Measurements from ENCODE around the gene VAV3. TPM values are rescaled to one million over a fixed set of nuclear protein-coding genes. Genes with fewer than 3 reads are reported as not detected.
"Not testable (repeated sequence)": the region's sequence is repeated elsewhere in the genome, so short reads cannot be mapped to it uniquely, and the experiment has no call there.

VAV3 gene
- polyA plus RNA-seq, 3 donors = 2.2 to 10.2 (median 6.6) TPM

DNA sequence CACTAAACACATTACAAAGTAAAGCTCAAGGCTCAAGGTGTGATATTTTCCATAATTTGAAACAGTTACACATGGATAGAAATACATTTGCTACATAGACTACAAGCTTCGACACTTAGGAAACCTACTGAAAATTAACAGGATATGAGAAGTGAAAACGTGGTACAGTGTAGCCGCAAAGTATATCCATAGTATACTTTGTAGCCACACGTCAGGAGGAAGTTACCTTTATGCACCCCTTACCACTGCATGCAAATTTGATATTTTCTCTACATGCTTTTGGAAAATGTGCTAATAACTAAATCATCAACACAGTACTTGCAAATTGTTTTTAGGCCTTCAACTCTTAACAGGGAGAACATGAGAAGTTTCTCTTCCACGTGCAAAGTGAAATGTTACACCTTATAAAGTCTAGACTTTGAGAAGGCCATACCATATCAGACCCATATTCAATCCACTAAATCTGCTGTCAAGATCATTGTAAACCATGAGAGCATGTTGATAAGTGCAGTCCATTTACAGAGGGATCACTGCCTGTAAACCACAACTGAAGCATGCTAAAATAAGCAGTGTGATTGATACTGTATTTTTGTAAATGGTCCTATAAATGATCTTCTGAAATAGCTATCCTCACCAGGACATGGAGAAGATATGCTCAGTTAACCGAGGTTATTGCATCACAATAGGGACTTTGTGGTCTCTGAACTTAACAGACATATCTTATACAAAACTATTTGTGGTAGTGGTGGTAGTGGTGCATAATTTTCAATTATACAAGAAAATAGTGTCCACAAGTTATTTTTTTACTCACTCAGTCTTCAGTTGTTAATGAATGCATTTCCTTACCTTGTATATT, 64.7 kb downstream of the VAV3 start:
- WGBS, 3 donors = 55 to 69% (median 66%) methylated on average over 6 of the region's 6 CpGs

DNA sequence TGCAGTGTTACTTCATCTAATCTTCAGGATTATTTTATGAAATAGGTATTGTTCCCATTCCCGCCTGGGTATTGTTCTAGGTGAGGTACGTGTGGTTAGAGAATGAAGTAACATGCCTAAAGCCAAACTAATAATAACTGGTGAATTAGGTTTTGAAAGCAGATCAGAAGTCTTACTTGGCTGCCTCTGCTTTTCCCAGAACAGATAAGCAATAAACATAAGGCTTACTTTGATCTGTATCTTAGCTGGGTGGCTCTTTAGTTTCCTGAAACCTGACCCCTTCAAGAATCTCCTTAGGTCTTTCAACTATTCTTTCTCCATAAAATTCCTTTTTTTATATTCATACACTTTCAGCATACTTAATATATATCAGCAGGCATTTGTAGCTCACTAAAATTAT, 65.3 kb downstream of the VAV3 start:
- 55 to 61% (median 57%) methylated on average over 2 of the region's 2 CpGs for WGBS, 3 donors

More for the DNA sequence above, 64.7 kb downstream of the VAV3 start:
- H3K27ac ChIP-seq (ENCODE audit: low read depth, low read length) = no peak overlapping the region

DNA sequence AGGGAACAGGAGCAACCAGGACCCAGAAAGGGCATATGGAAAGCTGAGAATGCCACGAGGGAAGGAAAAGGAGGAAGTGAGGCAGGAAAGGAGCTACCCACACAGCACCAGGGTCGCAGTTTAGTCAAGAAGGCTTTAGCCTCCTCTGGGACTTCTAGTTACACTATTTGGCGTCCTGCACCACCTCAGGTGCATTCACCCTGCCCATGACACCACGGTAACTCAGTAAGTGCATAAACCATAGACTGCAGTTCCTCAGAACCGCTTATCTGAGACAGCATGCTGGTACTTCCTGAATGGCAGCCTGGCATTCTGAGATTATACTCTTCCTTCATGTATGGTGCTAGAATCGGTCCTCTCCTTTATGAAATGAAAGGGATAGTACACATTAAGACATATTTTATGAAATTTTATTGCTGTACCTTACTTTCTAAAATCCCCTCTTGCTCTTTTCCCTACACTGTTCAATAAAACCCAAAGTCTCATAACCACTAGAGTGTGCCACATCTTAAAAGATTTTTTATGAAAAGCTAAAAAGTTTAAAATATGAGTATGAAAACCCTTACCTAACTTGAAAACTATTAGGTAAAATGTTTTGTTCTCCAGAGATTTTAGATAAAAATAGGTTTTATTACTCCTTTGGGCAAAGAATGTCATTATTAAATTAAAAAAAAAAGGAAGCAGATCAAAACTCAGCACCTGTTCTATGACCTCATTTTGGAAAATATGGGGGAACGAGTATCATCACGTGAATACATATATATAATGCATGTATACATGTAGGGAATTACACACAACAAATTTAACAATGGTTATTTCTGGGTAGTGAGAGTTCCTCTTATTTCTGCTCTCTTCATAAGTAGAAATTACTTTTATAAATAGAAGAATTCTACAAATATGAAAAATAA, 67.3 kb downstream of the VAV3 start:
- H3K27ac ChIP-seq (ENCODE audit: low read depth, low read length) = no peak overlapping the region
- WGBS, 3 donors = 38 to 50% (median 39%) methylated on average over 8 of the region's 8 CpGs

More for the DNA sequence above, 65.3 kb downstream of the VAV3 start:
- no peak overlapping the region for H3K27ac ChIP-seq (ENCODE audit: low read depth, low read length)

DNA sequence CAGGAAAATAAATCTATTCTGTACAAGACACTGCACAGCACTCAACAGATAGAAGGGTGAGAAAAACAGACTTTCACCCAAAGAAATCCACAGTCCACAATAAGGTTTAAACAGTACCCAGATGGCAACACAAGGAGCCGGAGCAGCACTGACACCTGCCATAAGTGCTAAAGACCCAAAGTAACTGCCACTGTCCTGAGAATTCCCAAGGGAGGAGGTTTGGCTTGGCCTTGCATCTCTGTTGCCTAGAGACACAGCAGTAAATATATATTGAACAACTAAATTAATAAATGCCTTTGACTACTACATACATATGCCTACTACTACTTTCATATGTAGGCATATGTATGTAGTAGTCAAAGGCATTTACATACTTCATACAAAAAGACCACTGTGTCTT, 68.0 kb downstream of the VAV3 start:
- no peak overlapping the region for H3K27ac ChIP-seq (ENCODE audit: low read depth, low read length)

DNA sequence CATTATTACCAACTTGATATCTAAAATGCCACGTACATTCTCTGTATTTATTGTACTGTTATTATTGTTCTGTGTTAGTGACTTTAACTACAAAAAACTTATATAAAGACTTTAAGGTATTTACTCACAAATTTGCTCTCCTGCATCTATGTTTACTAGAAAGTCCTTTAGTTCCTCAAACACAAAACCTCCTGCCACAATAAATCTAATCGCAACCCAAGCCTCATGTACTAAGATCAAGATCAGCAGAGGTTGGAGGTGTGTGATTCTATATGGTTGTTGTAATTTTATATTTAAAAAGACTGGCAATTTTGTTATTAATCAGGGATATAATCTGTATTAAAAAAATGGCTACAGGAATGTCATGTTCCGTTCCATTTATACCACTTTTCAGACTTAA, 68.6 kb downstream of the VAV3 start:
- 80 to 85% (median 82%) methylated on average over 3 of the region's 3 CpGs for WGBS, 3 donors
- H3K27ac ChIP-seq (ENCODE audit: low read depth, low read length) = no peak overlapping the region

More for the DNA sequence above, 68.0 kb downstream of the VAV3 start:
- WGBS, 3 donors = 66 to 78% (median 67%) methylated on average over 1 of the region's 1 CpG

DNA sequence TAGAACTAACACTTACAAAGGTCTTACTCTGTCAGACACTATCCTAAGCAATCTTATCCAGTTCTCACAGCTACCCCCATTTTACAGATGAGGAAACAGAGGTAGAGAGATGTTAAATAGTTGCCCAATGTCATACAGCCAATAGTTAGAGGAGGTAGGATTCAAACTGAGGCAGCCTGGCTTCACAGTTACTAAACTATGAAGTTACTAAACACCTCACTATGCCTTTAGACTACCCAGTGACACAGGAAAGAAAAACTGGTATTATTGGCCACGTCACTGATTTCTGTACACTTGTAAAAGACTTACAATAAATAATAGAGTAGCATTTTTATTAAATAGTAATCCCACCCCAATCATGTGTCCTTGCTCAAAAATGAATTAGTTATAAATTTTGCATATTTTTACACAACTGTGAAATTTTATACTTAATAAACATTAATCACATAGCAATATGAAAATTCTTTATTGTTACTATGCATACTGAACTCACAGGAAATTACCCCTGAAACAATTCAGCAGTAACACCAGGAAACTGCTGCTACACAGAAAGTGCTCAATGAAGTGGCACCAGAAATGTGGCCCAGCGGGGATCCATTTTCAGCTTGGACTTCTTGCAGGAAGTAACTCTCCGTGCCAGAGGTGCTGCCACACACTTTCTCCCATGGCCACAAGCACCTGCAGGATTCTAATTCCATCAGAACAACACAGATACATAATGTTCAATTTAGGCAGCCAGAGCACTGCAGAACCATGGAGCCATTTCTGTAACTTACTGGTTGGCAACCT, 69.4 kb downstream of the VAV3 start:
- no peak overlapping the region for H3K27ac ChIP-seq (ENCODE audit: low read depth, low read length)
- WGBS, 3 donors = 58 to 68% (median 67%) methylated on average over 3 of the region's 3 CpGs

DNA sequence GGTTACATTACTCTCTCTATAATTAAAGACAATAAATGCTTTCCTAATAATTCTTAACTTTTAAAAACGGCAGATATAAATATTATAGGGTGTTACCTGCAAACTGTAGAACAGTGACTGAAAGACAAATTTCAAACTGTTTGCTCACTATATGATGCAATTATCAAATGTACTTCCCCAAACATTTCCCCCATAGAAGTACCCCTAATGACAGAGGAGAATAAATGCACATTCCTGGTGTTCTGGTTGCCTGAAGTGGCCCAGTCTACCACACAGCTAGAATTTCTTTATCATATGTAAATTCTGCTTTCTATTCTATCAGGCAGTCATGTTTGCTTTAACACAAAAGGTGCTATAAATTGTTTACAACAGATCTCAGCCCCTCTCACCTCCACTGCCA, 70.4 kb downstream of the VAV3 start:
- 56 to 70% (median 63%) methylated on average over 1 of the region's 1 CpG for WGBS, 3 donors
- H3K27ac ChIP-seq (ENCODE audit: low read depth, low read length) = no peak overlapping the region

DNA sequence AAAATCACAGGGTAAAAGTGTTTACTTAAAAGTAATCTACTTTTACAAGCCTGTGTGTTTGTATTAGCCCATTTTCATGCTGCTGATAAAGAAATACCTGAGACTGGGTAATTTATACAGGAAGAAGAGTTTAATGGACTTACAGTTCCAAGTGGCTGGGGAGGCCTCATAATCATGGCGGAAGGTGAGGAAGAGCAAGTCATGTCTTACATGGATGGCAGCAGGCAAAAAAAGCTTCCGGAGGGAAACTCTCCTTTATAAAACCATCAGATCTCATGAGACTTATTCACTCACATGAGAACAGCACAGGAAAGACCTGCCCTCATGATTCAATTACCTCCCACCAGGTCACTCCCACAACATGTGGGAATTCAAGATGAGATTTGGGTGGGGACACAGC, 71.6 kb downstream of the VAV3 start:
- H3K27ac ChIP-seq (ENCODE audit: low read depth, low read length) = not testable (repeated sequence)
- 87 to 98% (median 95%) methylated on average over 2 of the region's 2 CpGs for WGBS, 3 donors

DNA sequence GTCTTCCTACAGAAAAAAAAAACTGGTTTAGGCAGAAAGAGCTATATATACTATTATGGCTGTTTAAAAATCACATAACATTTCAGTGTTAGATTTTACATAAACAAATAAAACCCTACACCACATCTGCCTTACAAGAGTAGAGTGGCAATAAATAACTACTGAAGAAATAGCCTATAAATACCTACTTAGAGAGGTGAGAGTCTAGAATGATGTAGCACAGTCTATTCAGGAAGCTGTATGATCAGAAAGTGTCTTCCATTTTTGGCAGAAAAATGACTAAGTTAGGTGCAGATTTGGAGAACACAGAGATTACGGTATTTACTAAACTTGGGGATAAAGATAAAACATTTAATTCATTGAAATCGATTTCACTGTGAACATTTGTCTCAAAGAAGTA, 75.5 kb downstream of the VAV3 start:
- WGBS, 3 donors = 79 to 97% (median 94%) methylated on average over 2 of the region's 2 CpGs

DNA sequence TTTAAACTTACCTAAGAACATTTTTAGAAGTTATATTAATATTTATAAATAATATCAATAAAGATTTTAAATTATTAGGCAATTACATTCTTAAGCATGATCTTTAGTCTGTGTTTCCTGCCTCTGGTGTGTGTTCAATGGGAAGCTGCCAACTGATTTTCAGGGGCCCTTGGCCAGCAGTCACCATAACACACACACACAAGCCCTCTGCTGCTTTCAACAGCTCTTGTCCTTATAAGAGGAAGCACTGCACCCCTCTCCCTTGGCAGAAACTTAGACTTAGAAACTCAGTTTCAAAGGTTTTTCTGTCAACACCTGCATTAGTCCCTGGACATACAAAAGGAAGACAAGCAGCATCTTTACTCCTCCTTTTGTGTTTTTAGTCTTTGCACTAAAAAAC, 81.4 kb downstream of the VAV3 start:
- H3K27ac ChIP-seq (ENCODE audit: low read depth, low read length) = no peak overlapping the region

More for the DNA sequence above, 75.5 kb downstream of the VAV3 start:
- H3K27ac ChIP-seq (ENCODE audit: low read depth, low read length) = no peak overlapping the region

DNA sequence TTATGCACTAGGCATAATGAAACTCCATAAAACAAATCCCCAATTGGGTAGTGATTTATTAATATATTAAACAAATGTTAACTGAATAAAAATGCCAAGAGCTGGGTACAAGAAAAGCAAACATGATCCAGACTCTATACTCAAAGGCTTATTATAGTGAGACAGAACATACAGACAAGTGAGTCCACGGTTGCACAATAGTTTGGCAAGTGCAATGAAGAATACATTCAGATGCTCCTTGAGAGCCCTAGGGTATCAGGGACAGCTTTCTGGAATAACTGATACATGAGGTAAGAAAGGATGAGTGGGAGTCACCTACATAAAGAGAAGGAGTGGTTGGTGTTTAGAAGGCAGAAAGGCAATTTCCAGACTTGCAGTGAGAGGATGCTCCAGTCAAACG, 85.1 kb downstream of the VAV3 start:
- 75 to 80% (median 77%) methylated on average over 2 of the region's 2 CpGs for WGBS, 3 donors
- no peak overlapping the region for H3K27ac ChIP-seq (ENCODE audit: low read depth, low read length)

DNA sequence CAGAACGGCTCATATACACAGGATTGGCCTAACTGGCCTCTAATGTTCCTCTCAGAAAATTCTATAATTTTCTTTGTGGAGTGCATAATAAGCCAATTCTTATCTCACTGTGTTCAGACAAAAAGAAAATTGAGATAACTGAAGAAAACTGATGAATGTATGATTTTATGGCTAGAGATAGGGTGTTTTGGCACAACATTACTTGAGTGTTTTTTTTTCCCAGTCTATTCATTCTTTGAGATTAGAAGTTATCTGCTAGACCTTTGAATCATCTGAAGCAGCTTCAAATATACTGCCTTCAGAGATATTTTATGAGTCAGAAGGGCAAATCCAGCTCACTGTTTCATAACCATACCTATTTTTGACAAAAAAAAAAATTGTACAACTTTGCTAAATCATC, 85.6 kb downstream of the VAV3 start:
- no peak overlapping the region for H3K27ac ChIP-seq (ENCODE audit: low read depth, low read length)
- 32 to 46% (median 33%) methylated on average over 1 of the region's 1 CpG for WGBS, 3 donors

DNA sequence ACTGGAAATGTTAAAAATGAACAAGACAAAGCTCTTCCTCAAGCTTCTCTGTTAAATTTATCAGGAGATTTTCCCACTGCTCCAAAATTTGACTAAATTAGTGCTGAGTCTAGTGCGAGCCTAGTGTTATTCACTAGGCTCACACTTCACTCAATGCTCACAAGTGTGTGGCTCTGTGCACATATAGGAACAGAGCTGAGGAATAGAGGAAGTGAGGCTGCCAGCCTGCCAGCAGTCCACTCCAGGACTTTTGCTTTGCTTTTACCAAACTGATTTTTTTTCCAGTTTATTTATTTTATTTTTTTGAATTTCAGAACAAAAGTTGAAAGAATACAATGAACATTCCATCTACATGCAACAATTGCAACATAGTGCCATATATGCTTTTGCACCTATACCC, 87.2 kb downstream of the VAV3 start:
- WGBS, 3 donors = 43 to 65% (median 61%) methylated on average over 1 of the region's 1 CpG

DNA sequence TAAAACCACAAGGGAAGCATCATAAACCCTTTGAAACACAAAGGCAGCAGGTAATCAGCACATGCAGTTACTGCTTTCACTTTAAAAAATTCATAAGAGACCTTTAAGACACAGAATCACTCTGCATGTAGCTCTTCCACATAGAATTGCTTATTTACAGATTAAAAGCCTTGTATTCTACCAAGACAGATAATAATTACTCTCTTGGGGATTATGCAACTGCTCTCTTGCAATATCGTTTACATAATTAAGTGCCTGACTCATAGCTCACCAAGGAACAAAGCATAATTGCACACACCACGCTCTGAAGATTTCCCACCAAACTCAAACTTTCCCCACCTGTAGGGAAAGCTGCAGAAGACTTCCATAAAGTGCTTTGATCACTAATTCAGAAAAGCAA, 87.9 kb downstream of the VAV3 start:
- WGBS, 3 donors = 9 to 46% (median 27%) methylated on average over 2 of the region's 2 CpGs
- no peak overlapping the region for H3K27ac ChIP-seq (ENCODE audit: low read depth, low read length)

More for the DNA sequence above, 87.2 kb downstream of the VAV3 start:
- no peak overlapping the region for H3K27ac ChIP-seq (ENCODE audit: low read depth, low read length)

DNA sequence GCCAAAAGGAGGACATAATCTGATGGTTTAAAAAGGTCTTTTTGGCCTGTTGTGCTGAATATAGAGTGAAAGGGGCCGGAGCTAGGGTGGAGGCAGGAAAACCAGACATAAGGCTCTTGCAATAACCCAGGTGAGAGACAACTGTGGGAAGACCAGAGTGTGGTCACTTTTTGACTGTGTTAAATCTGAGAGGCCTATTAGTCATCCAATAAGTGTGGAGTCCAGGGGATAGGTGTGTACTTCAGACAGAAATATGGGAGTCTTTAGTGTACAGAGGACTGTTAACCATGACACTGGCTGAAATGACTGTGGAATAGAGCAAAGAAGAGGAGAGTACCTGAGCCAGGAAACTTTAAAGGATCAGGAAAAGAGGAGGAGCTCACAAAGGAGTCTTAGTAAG, 89.3 kb downstream of the VAV3 start:
- no peak overlapping the region for H3K27ac ChIP-seq (ENCODE audit: low read depth, low read length)
- 79 to 100% (median 80%) methylated on average over 1 of the region's 1 CpG for WGBS, 3 donors

DNA sequence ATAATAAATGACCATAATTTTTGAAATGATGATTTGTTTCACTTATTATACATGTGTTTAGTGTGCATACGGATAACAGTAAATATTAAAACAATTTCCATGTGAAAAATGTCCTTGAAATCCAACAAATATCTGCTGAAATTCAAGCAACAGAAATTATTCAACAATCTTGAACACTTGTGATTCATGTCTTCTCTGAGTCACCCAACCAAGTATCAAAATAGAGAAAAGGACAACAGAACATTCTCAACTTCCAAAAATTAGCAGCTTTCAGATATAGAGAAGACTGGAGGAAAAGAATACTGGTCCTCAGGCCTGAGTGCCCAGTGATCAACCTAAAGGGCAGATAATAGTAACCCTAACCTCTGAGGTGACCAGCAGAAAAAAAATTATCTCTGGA, 90.8 kb downstream of the VAV3 start:
- 50 to 93% (median 91%) methylated on average over 1 of the region's 1 CpG for WGBS, 3 donors
- no peak overlapping the region for H3K27ac ChIP-seq (ENCODE audit: low read depth, low read length)

DNA sequence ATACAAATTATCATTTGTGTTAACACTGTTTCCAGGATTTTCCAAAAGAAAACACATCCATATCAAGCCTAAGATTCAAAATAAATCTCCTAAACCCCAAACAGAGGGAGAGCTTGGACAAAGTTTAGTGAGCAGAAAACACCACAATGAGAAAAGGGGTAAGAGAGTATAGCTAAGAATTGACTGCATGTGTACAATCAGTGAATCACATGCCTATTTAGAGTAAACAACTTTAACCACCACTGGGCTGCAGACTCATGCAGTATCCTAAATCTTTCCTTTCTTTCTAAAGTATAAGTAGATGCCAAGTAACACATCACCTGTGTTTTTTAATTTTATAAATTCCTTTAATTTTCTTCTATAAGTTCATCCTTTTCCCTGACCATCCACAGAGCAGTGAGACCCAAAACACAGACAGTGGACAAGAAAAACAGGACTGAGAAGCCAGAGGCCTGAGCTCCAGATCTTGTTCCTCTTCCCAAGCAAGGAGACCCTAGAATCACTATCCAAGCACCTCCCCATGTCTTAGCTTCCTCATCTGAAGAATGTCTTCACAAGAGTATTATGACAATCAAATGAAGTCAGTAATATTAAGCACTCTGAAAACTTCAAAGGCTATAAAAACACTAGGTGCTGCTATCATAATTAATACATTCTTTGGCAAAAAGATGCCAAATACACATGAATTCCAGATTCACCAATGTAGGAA, 93.1 kb downstream of the VAV3 start:
- no peak overlapping the region for H3K27ac ChIP-seq (ENCODE audit: low read depth, low read length)

DNA sequence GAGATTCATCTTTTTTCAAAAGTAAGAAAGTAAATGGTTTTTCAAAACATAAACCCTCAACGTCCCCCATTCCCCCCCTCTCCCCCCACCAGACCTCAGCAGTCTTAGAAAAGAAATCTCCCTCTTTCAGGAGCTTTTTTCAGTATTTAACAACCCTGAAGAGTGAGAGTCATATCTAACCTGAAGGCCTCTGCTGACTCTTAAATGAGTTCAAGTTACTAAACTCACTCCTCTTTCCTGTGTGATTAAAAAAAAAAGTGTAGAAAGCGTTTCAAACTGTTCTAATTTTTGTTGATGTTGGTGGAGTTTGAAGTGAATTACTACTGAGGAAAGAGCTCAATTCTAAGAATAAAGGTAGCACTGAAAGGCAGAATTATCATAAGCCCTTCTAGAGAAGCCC, 93.7 kb downstream of the VAV3 start:
- H3K27ac ChIP-seq (ENCODE audit: low read depth, low read length) = no peak overlapping the region
- 28 to 31% (median 31%) methylated on average over 2 of the region's 2 CpGs for WGBS, 3 donors

Data from adipose tissue (tissue), 3 donors.